ENCODE results near the gene ERGIC1. TPM values are rescaled to one million over a fixed set of nuclear protein-coding genes. Genes with fewer than 3 reads are reported as not detected.

ERGIC1 gene
- total and polyA plus RNA-seq, 2 of the 13 experiments (the other 11 are each of a cell fraction or from before 2014, with no cell fraction given), result 78.5 to 184 TPM

- TF ChIP-seq ZNF577 (CRISPR knock-in tag; IDR thresholded peaks at IDR 0.05; ENCODE audit: borderline replicate concordance, low read depth) (no peak), MAFG (CRISPR knock-in tag; IDR thresholded peaks at IDR 0.05) (no peak), ARNTL (CRISPR knock-in tag; IDR thresholded peaks at IDR 0.05) (peak; percentile 79), RELA (CRISPR knock-in tag; IDR thresholded peaks at IDR 0.05) (no peak), RCOR2 (CRISPR knock-in tag; IDR thresholded peaks at IDR 0.05) (no peak), CCAR2 (optimal IDR thresholded peaks at IDR 0.05; ENCODE audit: low read depth, low read length) (no peak), POGK (CRISPR knock-in tag; conservative IDR thresholded peaks at IDR 0.05) (peak; percentile 54; the same call in 1 of the 2 replicates), REST (IDR thresholded peaks at IDR 0.05; ENCODE audit: borderline replicate concordance in 1 of 2, low read depth in 1 of 2, low read length in 2 of 2) (no peak), ONECUT2 (CRISPR knock-in tag; IDR thresholded peaks at IDR 0.05) (no peak), TEAD3 (CRISPR knock-in tag; optimal IDR thresholded peaks at IDR 0.05; ENCODE audit: borderline replicate concordance) (peak; percentile 50), MTF2 (CRISPR knock-in tag; IDR thresholded peaks at IDR 0.05; ENCODE audit: borderline replicate concordance) (no peak), ZNF784 (CRISPR knock-in tag; IDR thresholded peaks at IDR 0.05; ENCODE audit: borderline replicate concordance) (no peak; the same call in 1 of the 2 replicates), ZNF770 (CRISPR knock-in tag; IDR thresholded peaks at IDR 0.05) (no peak), ZNF598 (CRISPR knock-in tag; IDR thresholded peaks at IDR 0.05; ENCODE audit: borderline replicate concordance) (0 out of 2 replicates have a peak, but pooled peaks have one; percentile 16), NR0B2 (CRISPR knock-in tag; IDR thresholded peaks at IDR 0.05) (no peak; the same call in 1 of the 2 replicates), IKZF4 (CRISPR knock-in tag; IDR thresholded peaks at IDR 0.05; ENCODE audit: borderline replicate concordance, low read depth, not compliant biosample characterization) (no peak), ZNF343 (CRISPR knock-in tag; IDR thresholded peaks at IDR 0.05) (0 out of 2 replicates have a peak, but pooled peaks have one; percentile 46), ZNF773 (CRISPR knock-in tag; IDR thresholded peaks at IDR 0.05; ENCODE audit: borderline replicate concordance) (no peak), DRAP1 (CRISPR knock-in tag; IDR thresholded peaks at IDR 0.05) (peak; percentile 68)
These were observed 149.6 kb downstream of the ERGIC1 start, which contains the start of gene ATP6V0E1 (continued) for GRCh38 chr5:172983542-172984243.
